Activated CD4-positive, CD25-positive, alpha-beta regulatory T cell treated with anti-CD3 and anti-CD28 coated beads, Interleukin-2, amount 50 U/mL, for 72 hours (primary cell): Measurements from ENCODE around the gene HTR3B.

ENCODE experiments used
- DNase-seq: peaks from one replicate; pipeline ENCODE4 v3.0.0; 2021

HTR3B gene

DNA sequence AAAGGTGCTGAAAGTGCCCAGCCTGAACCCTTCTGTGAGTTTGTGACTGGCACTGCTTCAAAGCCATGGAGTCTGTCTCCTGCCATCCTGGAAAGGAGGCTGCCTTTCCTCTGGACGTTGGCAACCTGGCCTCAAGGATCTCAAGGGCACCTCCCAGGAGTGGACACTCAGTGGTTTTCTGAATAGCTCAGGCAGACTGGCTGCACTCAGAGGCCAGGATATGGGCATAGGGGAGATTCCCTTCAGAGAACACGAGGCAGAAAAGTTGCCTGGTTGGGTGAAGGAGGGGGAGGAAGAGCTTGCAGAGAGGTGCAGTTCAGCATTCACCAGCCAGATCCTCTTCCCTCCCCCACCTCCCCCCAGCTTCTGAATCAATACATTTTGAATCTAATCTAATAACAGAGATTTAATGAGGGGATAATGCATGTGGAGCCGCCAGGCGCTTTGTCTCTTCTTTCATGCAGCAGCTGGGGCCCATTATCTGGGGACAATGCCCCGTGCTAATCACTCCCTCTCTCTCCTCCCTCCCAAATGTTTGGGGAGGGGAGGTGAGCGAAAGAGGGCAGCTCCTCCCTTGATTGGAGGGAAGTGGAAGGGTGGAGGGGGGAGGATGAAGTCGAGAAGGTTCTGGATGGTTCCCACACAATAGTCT, 88.0 kb downstream of the HTR3B start:
- DNase-seq, result no peak

DNA sequence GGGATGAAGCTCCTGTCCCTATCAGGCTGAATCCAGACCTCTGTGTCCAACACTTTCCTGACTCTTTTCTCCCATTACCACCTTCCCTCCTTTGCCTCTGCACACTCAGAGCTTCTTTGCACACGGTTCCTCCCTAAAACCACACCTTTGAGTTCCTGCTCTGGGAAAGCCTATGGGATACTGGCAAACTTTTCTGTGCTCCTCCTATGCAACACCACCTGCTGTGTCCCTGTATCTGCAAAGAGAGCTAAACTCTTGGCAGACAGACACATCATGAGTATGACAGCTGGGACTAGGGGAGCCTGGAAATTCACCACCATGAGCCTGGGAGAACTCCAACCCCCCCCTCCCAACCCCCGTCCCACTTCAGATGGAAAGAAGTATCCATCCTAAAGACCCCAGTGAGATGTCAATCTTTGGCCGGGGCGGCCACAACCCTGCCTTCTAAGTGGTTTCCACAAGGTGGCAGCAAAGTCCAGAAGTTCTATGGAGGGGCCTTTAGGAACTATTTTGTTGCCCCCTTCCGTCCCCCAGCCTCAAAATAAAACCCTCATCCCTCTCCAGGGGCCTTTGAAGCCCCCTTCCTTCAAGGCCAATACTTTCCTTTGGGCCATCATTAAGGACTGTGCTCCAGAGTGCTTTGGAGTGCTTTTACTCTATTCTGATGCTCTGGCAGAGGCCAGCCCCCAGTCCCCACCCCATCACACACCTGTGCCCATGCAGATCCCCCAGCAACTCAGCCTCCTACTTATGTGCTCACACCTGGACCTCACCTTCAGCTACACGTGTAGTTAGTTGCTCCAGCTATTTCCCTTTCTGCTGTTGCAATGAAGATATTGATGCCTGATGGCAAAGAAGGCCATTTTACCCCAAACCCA, 89.7 kb downstream of the HTR3B start:
- no peak for DNase-seq
